GM19240 (cell line): Measurements from ENCODE around the gene TOPORS.
"Not testable (repeated sequence)": the region's sequence is repeated elsewhere in the genome, so short reads cannot be mapped to it uniquely, and the experiment has no call there.

ENCODE experiments used
- DNase-seq: peaks from one replicate; pipeline ENCODE4 v3.0.0; 2011; ENCODE audit warnings: low spot score; ENCODE audit not compliant: insufficient read length

TOPORS gene

GRCh38 chr9:32552172-32552872 lies at the start of gene TOPORS, which contains the start of gene SMIM27:
TSS of gene TOPORS (minus strand) at chr9:32552586. CDS start at chr9:32552436, 150 bp downstream.
TSS of gene SMIM27 (plus strand) at chr9:32552327. CDS start at chr9:32552435, 108 bp downstream.
- DNase-seq, result peak; percentile 76

GRCh38 chr9:32599021-32599420 lies 46.6 kb upstream of the TOPORS start:
- DNase-seq, result not testable (repeated sequence)

DNA sequence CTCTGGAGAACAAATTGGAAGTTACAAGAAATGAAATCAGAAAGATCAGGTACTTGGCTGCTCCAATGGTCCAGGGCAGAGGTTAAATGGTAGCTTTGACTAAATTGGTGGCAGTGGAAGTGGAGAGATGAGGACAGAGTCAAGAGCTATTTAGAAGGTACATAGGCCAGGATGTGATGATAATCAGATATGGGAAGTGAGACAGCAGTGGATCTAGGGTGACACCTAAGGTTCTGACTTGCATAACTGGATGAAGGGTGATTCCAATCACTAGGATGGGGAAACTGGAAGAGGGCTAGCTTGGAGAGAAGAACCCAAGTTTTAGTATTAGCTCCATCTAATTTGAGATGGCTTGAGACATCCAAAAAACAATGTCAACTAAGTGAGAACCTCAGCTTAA lies 44.5 kb upstream of the TOPORS start:
- no peak for DNase-seq

DNA sequence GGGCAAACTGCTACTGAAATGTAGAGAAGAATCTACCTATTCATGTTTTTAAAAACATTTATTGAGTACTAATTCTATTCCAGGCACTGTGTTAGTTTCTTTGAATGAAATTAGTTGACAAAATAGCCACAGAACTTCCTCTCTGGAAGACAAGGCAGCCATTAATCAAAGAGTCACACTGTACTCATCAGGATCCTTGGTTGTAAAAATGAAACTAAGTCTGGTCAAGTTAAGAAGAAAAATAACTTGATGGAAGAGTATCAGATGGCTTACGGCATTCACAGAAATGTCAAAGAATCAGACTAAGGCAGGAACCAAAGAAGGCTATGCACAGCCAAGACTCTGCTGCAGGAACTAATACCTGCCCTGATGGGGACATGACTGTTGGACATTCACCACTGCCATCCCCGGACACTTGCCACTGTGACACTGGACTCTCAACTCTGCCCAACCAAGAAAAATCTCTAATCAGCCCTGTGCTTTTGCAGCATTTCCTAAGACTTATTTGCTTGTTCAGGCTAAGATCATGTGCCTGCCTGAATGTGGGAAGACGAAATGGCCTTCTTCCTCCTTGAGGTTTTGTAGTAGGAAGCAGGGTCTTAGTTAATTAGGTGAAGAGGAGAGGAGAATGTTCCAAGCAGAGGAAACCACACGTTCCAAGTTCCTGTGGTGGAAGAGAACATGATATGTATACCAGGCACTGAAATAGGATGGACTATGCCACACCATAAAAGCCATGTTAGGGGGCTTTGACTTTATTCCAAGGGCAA lies 43.9 kb upstream of the TOPORS start:
- DNase-seq, result no peak

- no peak for DNase-seq
Measured at GRCh38 chr9:32590898-32591297, 38.5 kb upstream of the TOPORS start.

DNA sequence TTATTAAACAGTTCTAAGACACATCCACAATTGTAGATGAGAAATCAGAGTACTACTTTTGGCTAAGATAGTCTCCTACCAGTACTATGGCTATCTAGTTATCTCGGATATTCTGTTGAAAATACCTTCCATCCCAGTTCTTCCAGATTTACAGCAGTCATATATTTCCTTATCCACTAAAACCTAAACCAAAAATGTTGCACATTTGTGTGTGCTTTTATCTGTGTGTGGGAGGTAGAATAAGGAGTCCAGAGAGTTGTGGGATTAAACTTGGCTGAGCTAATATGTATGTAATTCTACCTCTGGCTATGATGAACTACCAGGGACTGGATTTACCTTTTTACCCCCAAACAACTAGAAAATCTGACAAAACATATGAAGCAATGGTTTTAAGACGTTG lies 38.1 kb upstream of the TOPORS start:
- DNase-seq, result no peak

- DNase-seq, result no peak
Measured at GRCh38 chr9:32589083-32589723, 36.8 kb upstream of the TOPORS start.

DNA sequence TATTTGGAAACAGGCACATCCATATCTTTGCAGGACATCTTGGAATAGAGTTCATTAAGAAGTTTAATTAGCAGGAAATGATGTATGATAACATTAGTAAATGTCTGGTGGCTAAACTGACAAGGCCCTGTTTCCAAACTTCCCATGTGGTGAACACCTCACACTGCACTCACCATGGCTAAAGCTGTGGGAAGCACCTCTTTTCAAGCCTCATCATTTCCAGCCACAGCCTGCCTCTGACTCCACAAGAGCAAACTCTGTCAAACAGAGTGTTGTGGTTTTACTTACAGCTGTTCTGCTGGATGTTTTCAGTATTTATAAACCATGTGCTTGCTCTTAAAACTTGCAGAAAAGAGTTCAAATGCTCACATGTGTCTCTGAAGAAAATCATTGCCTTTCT lies 35.5 kb upstream of the TOPORS start:
- no peak for DNase-seq

- no peak for DNase-seq
Measured at GRCh38 chr9:32584784-32585183, 32.4 kb upstream of the TOPORS start.

DNA sequence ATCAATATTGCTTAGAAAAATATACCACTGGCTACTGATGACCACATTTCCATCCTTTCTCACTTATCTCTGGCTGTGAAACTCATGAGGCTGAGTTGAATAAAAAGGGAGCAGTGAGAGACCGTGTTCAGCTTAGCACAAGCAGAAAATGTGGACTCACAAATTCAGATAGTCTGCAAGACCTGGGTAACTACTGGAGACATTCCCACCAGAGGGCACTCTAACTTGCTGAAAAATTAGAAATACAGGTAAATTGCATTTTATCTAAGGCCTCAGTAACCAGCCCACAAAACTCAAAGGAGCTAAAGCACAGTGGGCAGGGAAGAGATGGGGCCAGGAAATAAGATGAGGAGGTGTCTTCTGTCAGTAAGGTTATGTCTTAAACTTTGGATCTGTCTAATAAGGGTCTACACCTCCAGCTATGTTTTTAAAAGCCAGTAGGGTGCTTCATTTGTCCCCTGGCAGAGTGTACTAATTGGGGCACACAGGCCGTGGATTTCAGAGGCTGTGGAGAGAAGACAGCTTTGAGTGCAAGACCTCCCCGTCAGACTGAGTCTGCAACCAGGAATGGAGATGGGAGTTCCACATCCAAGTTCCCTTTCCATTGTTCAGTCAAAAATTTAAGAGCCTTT lies 29.2 kb upstream of the TOPORS start:
- no peak for DNase-seq

DNA sequence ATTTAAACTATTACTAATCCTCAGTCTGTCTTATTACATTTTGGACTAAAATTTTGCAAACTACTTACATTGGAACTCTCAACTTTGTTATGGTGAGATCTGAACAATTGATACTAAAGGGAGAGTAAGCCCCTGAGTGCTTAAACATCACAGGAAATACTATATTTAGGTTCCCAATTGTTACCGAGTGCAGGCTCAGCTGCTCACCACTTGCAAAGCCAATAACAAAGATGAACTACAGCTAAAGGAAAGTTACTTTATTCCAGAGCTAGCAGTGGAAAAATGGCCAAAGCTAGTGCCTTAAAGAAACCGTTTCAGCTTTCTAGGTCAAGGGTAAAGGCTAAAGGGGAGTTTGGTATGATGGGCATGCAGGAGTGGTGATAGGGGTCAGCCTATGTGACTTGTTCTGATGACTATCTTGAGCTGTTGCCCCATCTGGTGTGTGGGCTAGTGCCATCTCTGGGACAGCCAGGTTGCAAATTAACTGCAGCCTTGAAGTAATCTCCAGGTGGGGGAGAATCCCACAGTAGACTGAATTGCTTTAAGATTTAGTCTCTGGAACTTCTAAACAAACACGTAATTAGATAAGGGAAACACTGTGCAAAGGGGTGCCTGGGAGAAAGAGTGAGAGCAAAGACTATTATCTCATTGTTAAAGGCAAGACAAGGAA lies 28.4 kb upstream of the TOPORS start:
- no peak for DNase-seq

GRCh38 chr9:32579706-32580331 lies 27.4 kb upstream of the TOPORS start:
- DNase-seq, result no peak

DNA sequence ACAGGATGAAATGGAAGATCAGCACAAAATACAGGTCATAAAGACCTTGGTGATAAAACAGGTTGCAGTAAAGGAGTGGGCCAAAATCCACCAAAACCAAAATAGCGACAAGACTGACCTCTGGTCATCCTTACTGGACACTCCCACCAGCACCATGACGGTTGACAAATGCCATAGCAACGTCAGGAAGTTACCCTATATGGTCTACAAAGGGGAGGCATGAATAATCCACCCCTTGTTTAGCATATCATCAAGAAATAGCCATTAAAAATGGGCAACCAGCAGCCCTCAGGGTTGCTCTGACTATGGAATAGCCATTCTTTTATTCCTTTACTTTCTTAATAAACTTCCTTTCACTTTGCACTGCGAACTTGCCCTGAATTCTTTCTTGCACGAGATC lies 26.6 kb upstream of the TOPORS start:
- DNase-seq, result no peak

DNA sequence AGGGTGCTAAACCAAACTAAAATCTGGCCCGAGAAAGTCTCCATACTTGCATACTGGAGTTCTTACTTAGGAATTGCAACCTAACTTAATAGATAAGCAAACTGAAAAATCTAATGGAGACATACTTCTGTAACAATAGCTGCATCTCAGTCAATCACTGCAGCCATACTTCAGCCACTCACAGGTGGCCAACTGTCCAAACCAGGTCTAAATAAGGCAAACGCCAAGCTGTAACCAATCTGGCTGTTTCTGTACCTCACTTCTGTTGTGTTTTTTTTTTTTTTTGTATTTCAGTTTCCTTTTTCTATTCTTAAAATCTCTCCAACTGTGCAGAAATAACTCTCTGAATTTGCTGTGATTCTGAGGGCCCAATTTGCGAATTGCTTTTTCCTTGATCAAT lies 24.9 kb upstream of the TOPORS start:
- no peak for DNase-seq

DNA sequence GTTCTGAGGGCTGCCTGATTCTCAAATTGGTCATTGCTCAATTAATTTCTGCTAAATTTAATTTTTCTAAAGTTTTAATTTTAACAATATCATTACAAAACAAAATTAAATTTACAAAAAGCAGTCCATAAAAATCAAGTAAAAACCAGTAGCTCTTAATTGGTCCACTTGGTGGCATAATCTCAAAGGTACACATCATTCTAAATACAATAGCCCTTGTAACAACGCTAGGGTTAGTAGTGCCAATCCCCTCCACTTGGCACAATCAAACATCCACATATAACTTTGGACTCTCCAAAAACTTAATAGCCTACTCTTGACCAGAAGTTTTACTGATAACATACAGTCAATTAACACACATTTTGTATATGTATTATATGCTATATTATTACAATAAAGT lies 22.5 kb upstream of the TOPORS start:
- DNase-seq, result no peak

DNA sequence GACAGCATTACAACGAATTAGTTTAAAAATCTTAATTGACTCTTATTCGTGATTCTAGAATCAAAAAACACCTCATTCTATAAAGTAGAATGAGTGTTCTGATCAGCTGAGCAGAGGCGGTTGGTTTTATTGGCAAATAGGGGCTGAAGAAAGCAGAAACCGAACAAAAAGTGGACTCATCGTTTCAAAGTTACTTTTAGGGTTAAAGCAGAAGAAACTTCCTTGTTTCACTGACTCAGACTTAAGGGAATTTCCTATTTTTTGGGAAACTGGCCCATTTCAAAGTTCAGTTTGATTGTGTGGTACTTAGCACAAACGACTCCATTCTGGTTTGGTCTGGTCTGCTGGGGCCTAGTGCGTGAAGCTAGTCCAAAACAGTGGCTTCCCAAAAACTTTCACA lies 21.4 kb upstream of the TOPORS start:
- DNase-seq, result no peak

DNA sequence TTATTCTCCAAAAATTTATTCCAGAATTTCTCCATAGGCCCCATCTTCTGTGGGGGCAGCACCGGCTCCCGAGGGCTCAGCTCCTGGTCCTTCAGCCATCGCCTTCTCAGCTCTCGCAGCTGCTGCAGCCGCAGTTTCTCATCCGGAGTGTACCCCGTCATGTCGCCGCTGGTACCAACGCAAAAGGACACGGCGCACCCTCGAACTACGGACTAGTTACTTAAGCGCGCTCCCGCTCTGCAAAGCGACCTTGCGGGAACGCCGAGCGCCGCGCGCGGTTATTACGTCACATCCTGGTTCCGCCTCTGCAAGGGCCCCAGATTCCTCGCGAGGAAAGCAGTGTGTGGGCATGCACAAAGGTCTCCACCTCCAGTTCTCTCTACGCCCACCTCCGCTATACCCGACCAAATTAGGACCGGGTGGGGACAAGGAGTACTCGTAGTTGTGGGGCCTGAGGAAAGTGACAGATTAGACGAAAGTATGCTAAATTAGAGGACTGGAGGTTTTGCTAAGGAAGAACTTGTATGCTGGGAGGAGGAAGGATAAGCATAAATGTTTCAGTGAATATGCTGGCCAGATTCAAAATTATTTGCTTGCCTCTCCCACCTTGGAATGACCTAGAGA lies 20.6 kb upstream of the TOPORS start, which contains the start of gene NDUFB6:
Gene NDUFB6, minus strand, starts transcription at position 260 of the 624 bp plus-strand sequence. Its CDS starts 99 bp downstream, at position 161.
- DNase-seq, result peak; percentile 82

DNA sequence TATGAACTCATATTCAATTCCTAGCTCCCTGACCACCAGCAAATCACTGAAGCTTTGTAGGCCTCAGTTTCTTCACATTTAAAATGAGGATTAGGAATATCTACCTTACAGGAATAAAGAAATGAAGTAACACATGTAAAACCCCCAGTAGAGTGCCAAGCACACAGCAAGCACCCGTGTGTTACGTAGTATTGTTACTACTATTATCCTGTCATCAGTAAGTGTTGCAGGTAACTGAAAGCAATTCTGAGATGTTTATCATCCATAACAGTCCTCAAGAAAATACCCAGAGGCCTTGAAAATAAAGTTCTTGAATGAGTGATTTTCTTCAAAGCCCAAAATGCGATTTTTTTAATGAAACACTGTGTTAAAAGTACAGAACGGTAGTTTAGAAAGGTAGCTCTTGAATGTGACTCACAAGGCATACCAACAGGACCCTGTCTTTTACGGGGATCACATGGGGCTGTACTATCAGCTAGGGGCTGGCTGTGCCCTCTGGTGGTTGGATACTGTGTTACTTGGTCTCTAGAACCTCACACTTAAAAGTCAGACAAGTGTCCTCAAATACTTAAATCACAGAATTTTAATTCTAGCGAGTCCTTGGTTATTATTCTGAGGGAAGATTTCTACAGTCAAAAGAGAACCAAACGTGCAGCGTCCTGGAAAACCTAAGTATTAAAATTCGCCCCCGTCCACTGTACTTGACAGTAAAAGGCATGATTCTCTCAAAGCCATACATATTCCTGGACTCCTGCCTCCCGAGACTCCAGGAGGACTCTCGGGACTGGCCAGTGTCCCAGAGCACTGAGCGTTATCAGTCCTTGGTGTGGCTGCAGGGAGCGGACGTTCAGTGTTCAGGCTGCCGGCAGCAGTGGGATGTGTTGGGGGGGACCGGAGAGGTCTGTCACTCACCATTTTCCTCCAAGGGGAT lies 19.8 kb upstream of the TOPORS start:
- DNase-seq, result peak; percentile 70

DNA sequence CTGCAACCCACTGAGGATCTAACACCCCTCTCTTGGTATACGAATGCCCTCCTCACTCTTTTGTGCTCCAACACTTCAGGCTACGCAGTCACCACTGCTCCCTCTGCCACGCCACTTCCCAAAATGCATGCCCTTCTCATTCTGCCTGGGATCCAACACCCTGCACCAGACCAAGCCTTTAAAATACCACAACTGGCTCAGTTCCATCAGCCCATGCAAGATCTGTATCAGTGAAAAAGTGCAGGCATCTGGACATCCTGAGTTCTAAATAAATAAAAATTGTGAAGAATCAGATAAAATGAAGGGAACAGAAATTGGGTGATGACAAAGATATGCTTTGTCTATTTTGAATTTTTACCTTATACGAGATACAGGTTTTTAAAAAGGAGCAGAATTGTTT lies 17.9 kb upstream of the TOPORS start:
- no peak for DNase-seq
